SK-N-SH treated with all-trans-retinoic acid at 6 μM for 48 hours (cell line): ENCODE data around the gene IGLL5.

Source experiments
- ATAC-seq: fragments of 200-7000 bp; cut with Tn5 transposase; 3 replicates; pipeline ENCODE4 v1.9.1; 2020; ENCODE audit warnings: mild to moderate bottlenecking, moderate library complexity
- ARNTL ChIP-seq: fragments of 450-650 bp; formaldehyde crosslinking; IDR thresholded peaks from 2 replicates; pipeline ENCODE4 v1.5.0; 2020; ENCODE audit warnings: low read depth, mild to moderate bottlenecking, moderate library complexity, borderline replicate concordance
- BACH2 ChIP-seq: fragments of 250-450 bp; sonication (Bioruptor Pico); IDR thresholded peaks from 2 replicates; pipeline ENCODE4 v1.9.0; 2021; ENCODE audit warnings: mild to moderate bottlenecking, borderline replicate concordance
- CSDC2 ChIP-seq: fragments of 250-450 bp; sonication (Bioruptor Pico); IDR thresholded peaks from 2 replicates; pipeline ENCODE4 v1.5.0; 2020; ENCODE audit warnings: mild to moderate bottlenecking, moderate library complexity
- ESRRG ChIP-seq: fragments of 250-450 bp; sonication (Bioruptor Pico); IDR thresholded peaks from 2 replicates; pipeline ENCODE4 v1.6.1; 2021; ENCODE audit warnings: mild to moderate bottlenecking
- GLIS3 ChIP-seq: fragments of 250-450 bp; sonication (Bioruptor Pico); IDR thresholded peaks from 2 replicates; pipeline ENCODE4 v1.5.0; 2020; ENCODE audit warnings: mild to moderate bottlenecking, moderate library complexity
- ISL1 ChIP-seq: fragments of 250-450 bp; sonication (Bioruptor Pico); IDR thresholded peaks from 2 replicates; pipeline ENCODE4 v2.1.2; 2022; ENCODE audit warnings: mild to moderate bottlenecking, moderate library complexity
- OSR1 ChIP-seq: fragments of 250-450 bp; sonication (Bioruptor Pico); IDR thresholded peaks from 2 replicates; pipeline ENCODE4 v1.8.0; 2022; ENCODE audit warnings: moderate library complexity, mild to moderate bottlenecking, inconsistent platforms
- PPARA ChIP-seq: fragments of 250-450 bp; sonication (Bioruptor Pico); IDR thresholded peaks from 2 replicates; pipeline ENCODE4 v1.5.0; 2020; ENCODE audit warnings: mild to moderate bottlenecking, borderline replicate concordance
- RARB ChIP-seq: fragments of 250-450 bp; sonication (Bioruptor Pico); IDR thresholded peaks from 2 replicates; pipeline ENCODE4 v1.8.0; 2021; ENCODE audit warnings: mild to moderate bottlenecking, moderate library complexity
- SNAI2 ChIP-seq: fragments of 250-450 bp; sonication (Bioruptor Pico); IDR thresholded peaks from 2 replicates; pipeline ENCODE4 v1.5.0; 2020; ENCODE audit warnings: mild to moderate bottlenecking, moderate library complexity
- TCF4 ChIP-seq: fragments of 250-450 bp; sonication (Bioruptor Pico); IDR thresholded peaks from 2 replicates; pipeline ENCODE4 v1.8.0; 2021; ENCODE audit warnings: mild to moderate bottlenecking, moderate library complexity, borderline replicate concordance
- TOX ChIP-seq: fragments of 250-450 bp; sonication (Bioruptor Pico); IDR thresholded peaks from 2 replicates; pipeline ENCODE4 v1.8.0; 2021; ENCODE audit warnings: mild to moderate bottlenecking, moderate library complexity, borderline replicate concordance
- ZC3H10 ChIP-seq: fragments of 250-450 bp; sonication (Bioruptor Pico); IDR thresholded peaks from 2 replicates; pipeline ENCODE4 v1.5.1; 2021; ENCODE audit warnings: mild to moderate bottlenecking, moderate library complexity
- ZFP3 ChIP-seq: fragments of 250-450 bp; sonication (Bioruptor Pico); IDR thresholded peaks from 2 replicates; pipeline ENCODE4 v1.5.0; 2020; ENCODE audit warnings: mild to moderate bottlenecking, moderate library complexity
- ZNF565 ChIP-seq: fragments of 450-650 bp; formaldehyde crosslinking; conservative IDR thresholded peaks from 2 replicates; pipeline ENCODE4 v1.5.0; 2020; ENCODE audit warnings: low read depth, mild to moderate bottlenecking, moderate library complexity
- ZNF70 ChIP-seq: fragments of 450-650 bp; formaldehyde crosslinking; IDR thresholded peaks from 2 replicates; pipeline ENCODE4 v1.5.0; 2020; ENCODE audit warnings: mild to moderate bottlenecking, moderate library complexity
- TF ChIP-seq, protein P1 (sequence below): fragments of 250-450 bp; sonication (Bioruptor Pico); IDR thresholded peaks from 2 replicates; pipeline ENCODE4 v1.5.1; 2021; ENCODE audit warnings: mild to moderate bottlenecking, moderate library complexity
- TF ChIP-seq, protein P2 (sequence below): fragments of 250-450 bp; sonication (Bioruptor Pico); IDR thresholded peaks from 2 replicates; pipeline ENCODE4 v1.5.0; 2020; ENCODE audit warnings: mild to moderate bottlenecking, moderate library complexity
- TF ChIP-seq, protein P3 (sequence below): fragments of 250-450 bp; sonication (Bioruptor Pico); IDR thresholded peaks from 2 replicates; pipeline ENCODE4 v1.8.0; 2020; ENCODE audit warnings: mild to moderate bottlenecking, moderate library complexity, borderline replicate concordance
- TF ChIP-seq, protein P4 (sequence below): fragments of 250-450 bp; sonication (Bioruptor Pico); IDR thresholded peaks from 2 replicates; pipeline ENCODE4 v1.8.0; 2021; ENCODE audit warnings: low read depth, mild to moderate bottlenecking, moderate library complexity, borderline replicate concordance
- TF ChIP-seq, protein P5 (sequence below): fragments of 250-450 bp; sonication (Bioruptor Pico); IDR thresholded peaks from 2 replicates; pipeline ENCODE4 v1.5.1; 2020; ENCODE audit warnings: low read depth, mild to moderate bottlenecking, moderate library complexity

The IGLL5 gene

DNA sequence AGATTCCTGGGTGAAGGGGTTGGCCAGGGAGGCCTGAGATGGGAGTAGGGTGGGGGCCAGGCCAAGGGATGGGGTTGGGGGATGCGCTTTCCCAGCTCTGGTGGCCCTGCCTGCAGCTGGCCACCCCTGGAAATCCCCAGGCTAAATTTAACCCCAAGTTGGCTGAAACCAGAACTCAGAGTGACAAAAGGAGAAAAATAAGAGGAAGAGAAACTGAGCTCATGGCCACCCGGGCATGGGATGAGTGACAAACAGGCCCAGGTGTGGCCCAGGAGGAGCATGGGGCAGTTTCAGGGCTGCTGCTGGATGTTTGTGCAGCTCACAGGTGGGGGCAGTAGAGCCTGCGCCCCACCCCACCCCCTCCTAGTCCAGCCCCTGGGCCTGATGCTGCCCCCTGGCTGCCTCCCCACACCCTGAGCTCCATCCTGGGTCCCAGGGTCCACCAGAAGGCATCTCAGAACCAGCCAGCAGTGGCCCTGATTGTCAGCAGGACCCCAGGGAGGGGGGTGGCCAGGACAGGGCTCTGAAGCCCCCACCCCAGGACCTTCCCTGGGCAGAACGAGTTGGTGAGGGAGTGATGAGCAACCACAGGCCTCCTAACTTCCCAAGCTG is 48.0 kb downstream of the IGLL5 start:
- TF ChIP-seq ZNF565 (no peak), GLIS3 (CRISPR knock-in tag) (no peak), ZFP3 (CRISPR knock-in tag) (no peak), BACH2 (CRISPR knock-in tag) (no peak), ESRRG (CRISPR knock-in tag) (no peak), ZNF70 (CRISPR knock-in tag) (no peak), ZC3H10 (CRISPR knock-in tag) (no peak), OSR1 (CRISPR knock-in tag) (no peak), PPARA (CRISPR knock-in tag) (no peak)
- TF ChIP-seq, protein P1, sequence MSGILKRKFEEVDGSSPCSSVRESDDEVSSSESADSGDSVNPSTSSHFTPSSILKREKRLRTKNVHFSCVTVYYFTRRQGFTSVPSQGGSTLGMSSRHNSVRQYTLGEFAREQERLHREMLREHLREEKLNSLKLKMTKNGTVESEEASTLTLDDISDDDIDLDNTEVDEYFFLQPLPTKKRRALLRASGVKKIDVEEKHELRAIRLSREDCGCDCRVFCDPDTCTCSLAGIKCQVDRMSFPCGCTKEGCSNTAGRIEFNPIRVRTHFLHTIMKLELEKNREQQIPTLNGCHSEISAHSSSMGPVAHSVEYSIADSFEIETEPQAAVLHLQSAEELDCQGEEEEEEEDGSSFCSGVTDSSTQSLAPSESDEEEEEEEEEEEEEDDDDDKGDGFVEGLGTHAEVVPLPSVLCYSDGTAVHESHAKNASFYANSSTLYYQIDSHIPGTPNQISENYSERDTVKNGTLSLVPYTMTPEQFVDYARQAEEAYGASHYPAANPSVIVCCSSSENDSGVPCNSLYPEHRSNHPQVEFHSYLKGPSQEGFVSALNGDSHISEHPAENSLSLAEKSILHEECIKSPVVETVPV (CRISPR knock-in tag) = no peak
- no peak for ATAC-seq

DNA sequence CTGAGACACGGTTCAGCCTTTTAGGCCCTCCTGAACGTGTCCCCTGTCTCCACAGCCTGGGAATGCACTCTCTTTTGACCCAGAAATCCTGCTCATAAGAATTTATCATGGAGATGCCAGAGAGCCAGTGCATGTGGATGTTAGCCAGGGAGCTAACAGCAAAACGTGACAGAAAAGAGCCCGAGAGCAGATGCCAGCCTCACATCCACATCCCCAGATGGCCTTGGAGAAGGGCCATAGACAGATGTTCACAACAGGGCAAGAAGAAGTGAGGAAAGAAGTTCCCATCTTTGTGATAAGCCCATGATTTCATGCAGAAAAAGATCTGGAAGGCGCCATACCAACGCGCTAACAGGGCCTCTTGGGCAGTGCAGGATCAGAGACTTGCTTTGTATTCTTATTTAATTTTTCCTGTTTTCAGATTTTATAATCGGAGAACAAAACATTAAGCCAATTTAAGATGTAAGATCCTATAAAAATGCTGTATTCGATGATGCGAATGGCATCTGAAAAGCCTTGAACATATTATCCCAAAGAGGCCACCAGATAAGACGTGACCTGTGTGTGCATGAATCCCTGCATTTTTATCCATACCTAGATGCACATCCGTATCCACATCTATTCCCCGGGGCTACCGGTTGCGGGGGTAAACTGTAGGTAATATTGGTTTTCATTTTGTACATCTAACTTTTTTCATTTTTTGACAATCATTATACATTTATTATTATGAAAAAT is 48.7 kb downstream of the IGLL5 start:
- TF ChIP-seq, protein P2, sequence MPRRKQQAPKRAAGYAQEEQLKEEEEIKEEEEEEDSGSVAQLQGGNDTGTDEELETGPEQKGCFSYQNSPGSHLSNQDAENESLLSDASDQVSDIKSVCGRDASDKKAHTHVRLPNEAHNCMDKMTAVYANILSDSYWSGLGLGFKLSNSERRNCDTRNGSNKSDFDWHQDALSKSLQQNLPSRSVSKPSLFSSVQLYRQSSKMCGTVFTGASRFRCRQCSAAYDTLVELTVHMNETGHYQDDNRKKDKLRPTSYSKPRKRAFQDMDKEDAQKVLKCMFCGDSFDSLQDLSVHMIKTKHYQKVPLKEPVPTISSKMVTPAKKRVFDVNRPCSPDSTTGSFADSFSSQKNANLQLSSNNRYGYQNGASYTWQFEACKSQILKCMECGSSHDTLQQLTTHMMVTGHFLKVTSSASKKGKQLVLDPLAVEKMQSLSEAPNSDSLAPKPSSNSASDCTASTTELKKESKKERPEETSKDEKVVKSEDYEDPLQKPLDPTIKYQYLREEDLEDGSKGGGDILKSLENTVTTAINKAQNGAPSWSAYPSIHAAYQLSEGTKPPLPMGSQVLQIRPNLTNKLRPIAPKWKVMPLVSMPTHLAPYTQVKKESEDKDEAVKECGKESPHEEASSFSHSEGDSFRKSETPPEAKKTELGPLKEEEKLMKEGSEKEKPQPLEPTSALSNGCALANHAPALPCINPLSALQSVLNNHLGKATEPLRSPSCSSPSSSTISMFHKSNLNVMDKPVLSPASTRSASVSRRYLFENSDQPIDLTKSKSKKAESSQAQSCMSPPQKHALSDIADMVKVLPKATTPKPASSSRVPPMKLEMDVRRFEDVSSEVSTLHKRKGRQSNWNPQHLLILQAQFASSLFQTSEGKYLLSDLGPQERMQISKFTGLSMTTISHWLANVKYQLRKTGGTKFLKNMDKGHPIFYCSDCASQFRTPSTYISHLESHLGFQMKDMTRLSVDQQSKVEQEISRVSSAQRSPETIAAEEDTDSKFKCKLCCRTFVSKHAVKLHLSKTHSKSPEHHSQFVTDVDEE = no peak
- TF ChIP-seq BACH2 (CRISPR knock-in tag) (no peak), CSDC2 (no peak), ZC3H10 (CRISPR knock-in tag) (no peak), TCF4 (CRISPR knock-in tag) (no peak), PPARA (CRISPR knock-in tag) (no peak), ZNF70 (CRISPR knock-in tag) (no peak), SNAI2 (CRISPR knock-in tag) (no peak), RARB (CRISPR knock-in tag) (no peak), ZNF565 (no peak), ESRRG (CRISPR knock-in tag) (no peak), ARNTL (no peak), TOX (CRISPR knock-in tag) (no peak), ISL1 (CRISPR knock-in tag) (no peak)
- TF ChIP-seq, protein P3, sequence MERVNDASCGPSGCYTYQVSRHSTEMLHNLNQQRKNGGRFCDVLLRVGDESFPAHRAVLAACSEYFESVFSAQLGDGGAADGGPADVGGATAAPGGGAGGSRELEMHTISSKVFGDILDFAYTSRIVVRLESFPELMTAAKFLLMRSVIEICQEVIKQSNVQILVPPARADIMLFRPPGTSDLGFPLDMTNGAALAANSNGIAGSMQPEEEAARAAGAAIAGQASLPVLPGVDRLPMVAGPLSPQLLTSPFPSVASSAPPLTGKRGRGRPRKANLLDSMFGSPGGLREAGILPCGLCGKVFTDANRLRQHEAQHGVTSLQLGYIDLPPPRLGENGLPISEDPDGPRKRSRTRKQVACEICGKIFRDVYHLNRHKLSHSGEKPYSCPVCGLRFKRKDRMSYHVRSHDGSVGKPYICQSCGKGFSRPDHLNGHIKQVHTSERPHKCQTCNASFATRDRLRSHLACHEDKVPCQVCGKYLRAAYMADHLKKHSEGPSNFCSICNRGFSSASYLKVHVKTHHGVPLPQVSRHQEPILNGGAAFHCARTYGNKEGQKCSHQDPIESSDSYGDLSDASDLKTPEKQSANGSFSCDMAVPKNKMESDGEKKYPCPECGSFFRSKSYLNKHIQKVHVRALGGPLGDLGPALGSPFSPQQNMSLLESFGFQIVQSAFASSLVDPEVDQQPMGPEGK (CRISPR knock-in tag) = no peak
- TF ChIP-seq, protein P4, sequence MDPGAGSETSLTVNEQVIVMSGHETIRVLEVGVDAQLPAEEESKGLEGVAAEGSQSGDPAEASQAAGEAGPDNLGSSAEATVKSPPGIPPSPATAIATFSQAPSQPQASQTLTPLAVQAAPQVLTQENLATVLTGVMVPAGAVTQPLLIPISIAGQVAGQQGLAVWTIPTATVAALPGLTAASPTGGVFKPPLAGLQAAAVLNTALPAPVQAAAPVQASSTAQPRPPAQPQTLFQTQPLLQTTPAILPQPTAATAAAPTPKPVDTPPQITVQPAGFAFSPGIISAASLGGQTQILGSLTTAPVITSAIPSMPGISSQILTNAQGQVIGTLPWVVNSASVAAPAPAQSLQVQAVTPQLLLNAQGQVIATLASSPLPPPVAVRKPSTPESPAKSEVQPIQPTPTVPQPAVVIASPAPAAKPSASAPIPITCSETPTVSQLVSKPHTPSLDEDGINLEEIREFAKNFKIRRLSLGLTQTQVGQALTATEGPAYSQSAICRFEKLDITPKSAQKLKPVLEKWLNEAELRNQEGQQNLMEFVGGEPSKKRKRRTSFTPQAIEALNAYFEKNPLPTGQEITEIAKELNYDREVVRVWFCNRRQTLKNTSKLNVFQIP = no peak
- TF ChIP-seq, protein P5, sequence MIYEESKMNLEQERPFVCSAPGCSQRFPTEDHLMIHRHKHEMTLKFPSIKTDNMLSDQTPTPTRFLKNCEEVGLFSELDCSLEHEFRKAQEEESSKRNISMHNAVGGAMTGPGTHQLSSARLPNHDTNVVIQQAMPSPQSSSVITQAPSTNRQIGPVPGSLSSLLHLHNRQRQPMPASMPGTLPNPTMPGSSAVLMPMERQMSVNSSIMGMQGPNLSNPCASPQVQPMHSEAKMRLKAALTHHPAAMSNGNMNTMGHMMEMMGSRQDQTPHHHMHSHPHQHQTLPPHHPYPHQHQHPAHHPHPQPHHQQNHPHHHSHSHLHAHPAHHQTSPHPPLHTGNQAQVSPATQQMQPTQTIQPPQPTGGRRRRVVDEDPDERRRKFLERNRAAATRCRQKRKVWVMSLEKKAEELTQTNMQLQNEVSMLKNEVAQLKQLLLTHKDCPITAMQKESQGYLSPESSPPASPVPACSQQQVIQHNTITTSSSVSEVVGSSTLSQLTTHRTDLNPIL (CRISPR knock-in tag) = no peak
- no peak for ATAC-seq
